Liver (tissue), 9 donors: ENCODE data around the gene DEXI. TPM values are rescaled to one million over a fixed set of nuclear protein-coding genes. Genes with fewer than 3 reads are reported as not detected.

Source experiments
- DNase-seq: peaks from one replicate; pipeline ENCODE4 v3.0.0-alpha.2; 2017; ENCODE audit warnings: low spot score
- H3K27ac ChIP-seq, 2 donors: one replicate each; pipeline ENCODE4 v1.7.0; 2013; ENCODE audit warnings: inconsistent platforms in 2 of 2, low read length in 2 of 2, control low read depth in 1 of 2, low read depth in 1 of 2, mild to moderate bottlenecking in 1 of 2
- H3K27me3 ChIP-seq, 4 donors: one replicate each; pipeline versions ENCODE4 v1.6.1 to v1.7.0; 2013; ENCODE audit warnings: low read length in 3 of 4, inconsistent platforms in 1 of 4, mild to moderate bottlenecking in 1 of 4, moderate library complexity in 1 of 4; ENCODE audit not compliant: control insufficient read depth in 4 of 4, insufficient read depth in 4 of 4
- H3K36me3 ChIP-seq, 4 donors: one replicate each; pipeline versions ENCODE4 v1.6.1 to v1.7.0; 2013; ENCODE audit warnings: low read length in 3 of 4, mild to moderate bottlenecking in 3 of 4, low read depth in 1 of 4, moderate library complexity in 1 of 4; ENCODE audit not compliant: control insufficient read depth in 4 of 4, insufficient read depth in 3 of 4
- H3K4me1 ChIP-seq, 4 donors: one replicate each; pipeline versions ENCODE4 v1.6.1 to v1.7.0; 2013; ENCODE audit warnings: low read length in 3 of 4, mild to moderate bottlenecking in 3 of 4, moderate library complexity in 1 of 4; ENCODE audit not compliant: control insufficient read depth in 4 of 4, insufficient read depth in 4 of 4
- H3K4me3 ChIP-seq, 3 donors: one replicate each; pipeline versions ENCODE4 v1.6.1 to v1.7.0; 2013; ENCODE audit warnings: low read length in 3 of 3, control low read depth in 1 of 3, low read depth in 1 of 3, mild to moderate bottlenecking in 1 of 3
- H3K9ac ChIP-seq, 2 donors: one replicate each; pipeline ENCODE4 v1.7.0; 2013; ENCODE audit warnings: low read length in 2 of 2, mild to moderate bottlenecking in 2 of 2, moderate library complexity in 2 of 2, control low read depth in 1 of 2, low read depth in 1 of 2
- H3K9me3 ChIP-seq, 4 donors: one replicate each; pipeline versions ENCODE4 v1.6.1 to v1.7.0; 2013; ENCODE audit warnings: low read length in 3 of 4; ENCODE audit not compliant: control insufficient read depth in 4 of 4
- EGR1 ChIP-seq, 2 donors: IDR thresholded peaks; 2 replicates each; pipeline ENCODE4 v1.6.1; 2016 to 2018; ENCODE audit warnings: antibody characterized with exemption in 2 of 2, low read depth in 2 of 2
- FOXA1 ChIP-seq: IDR thresholded peaks from 2 replicates; pipeline ENCODE4 v1.6.1; 2016; ENCODE audit warnings: antibody characterized with exemption
- FOXA2 ChIP-seq: IDR thresholded peaks from 2 replicates; pipeline ENCODE4 v1.6.1; 2016; ENCODE audit warnings: antibody characterized with exemption
- GABPA ChIP-seq, 2 donors: IDR thresholded peaks in 1 of 2; conservative IDR thresholded peaks in 1 of 2; 2 replicates each; pipeline ENCODE4 v1.6.1; 2016; ENCODE audit warnings: antibody characterized with exemption in 2 of 2, mild to moderate bottlenecking in 1 of 2, moderate library complexity in 1 of 2
- HNF4A ChIP-seq, 2 donors: conservative IDR thresholded peaks; 2 replicates each; pipeline ENCODE4 v1.6.1; 2016; ENCODE audit warnings: antibody characterized with exemption in 2 of 2, mild to moderate bottlenecking in 2 of 2
- HNF4G ChIP-seq: IDR thresholded peaks from 2 replicates; pipeline ENCODE4 v1.6.1; 2016; ENCODE audit warnings: antibody characterized with exemption
- JUND ChIP-seq, 2 donors: IDR thresholded peaks; 2 replicates each; pipeline ENCODE4 v1.6.1; 2016; ENCODE audit warnings: antibody characterized with exemption in 2 of 2
- NR2F2 ChIP-seq: IDR thresholded peaks from 2 replicates; pipeline ENCODE4 v1.6.1; 2016; ENCODE audit warnings: antibody characterized with exemption
- RAD21 ChIP-seq, 2 donors: IDR thresholded peaks; 2 replicates each; pipeline ENCODE4 v1.6.1; 2016; ENCODE audit warnings: antibody characterized with exemption in 2 of 2, mild to moderate bottlenecking in 2 of 2
- RXRA ChIP-seq, 2 donors: IDR thresholded peaks; 2 replicates each; pipeline ENCODE4 v1.6.1; 2017 to 2018; ENCODE audit warnings: antibody characterized with exemption in 2 of 2, mild to moderate bottlenecking in 1 of 2
- SP1 ChIP-seq: IDR thresholded peaks from 2 replicates; pipeline ENCODE4 v1.6.1; 2018; ENCODE audit warnings: antibody characterized with exemption, mild to moderate bottlenecking
- TAF1 ChIP-seq: conservative IDR thresholded peaks from 2 replicates; pipeline ENCODE4 v1.6.1; 2016; ENCODE audit warnings: antibody characterized with exemption, mild to moderate bottlenecking
- YY1 ChIP-seq: IDR thresholded peaks from 2 replicates; pipeline ENCODE4 v1.6.1; 2016; ENCODE audit warnings: antibody characterized with exemption, mild to moderate bottlenecking
- WGBS: extraction: QIAGEN DNeasy Blood & Tissue Kit; methylation state at CpG from one replicate; pipeline ENCODE4 v1.1.7; 2013; 5-methylcytosine and 5-hydroxymethylcytosine counted together
- polyA plus RNA-seq, 2 donors: library from polyadenylated mRNA; stranded (reverse) in 1 of 2; unstranded in 1 of 2; fragments of 200-250 nt in 1 of 2; fragments of >200 nt in 1 of 2; fragmentation: Nextera tagmentation in 1 of 2; extraction: Ambion mirVana in 1 of 2; gene quantifications; one replicate each; pipeline versions ENCODE4 v1.2.1 to v1.2.3, GENCODE V29; 2013 to 2015
- total RNA-seq, 2 donors: library from RNA; depleted of rRNA; stranded (reverse); fragments of >200 nt; gene quantifications; one replicate each; pipeline ENCODE4 v1.2.3, GENCODE V29; 2014
- TF ChIP-seq, protein P1 (sequence below): IDR thresholded peaks from 2 replicates; pipeline ENCODE4 v1.6.1; 2016; ENCODE audit warnings: antibody characterized with exemption
- TF ChIP-seq, protein P2 (sequence below): IDR thresholded peaks from 2 replicates; pipeline ENCODE4 v1.6.1; 2016; ENCODE audit warnings: antibody characterized with exemption
- TF ChIP-seq, protein P3 (sequence below): IDR thresholded peaks from 2 replicates; pipeline ENCODE4 v1.6.1; 2016; ENCODE audit warnings: antibody characterized with exemption
- TF ChIP-seq, protein P4 (sequence below): IDR thresholded peaks from 2 replicates; pipeline ENCODE4 v1.6.1; 2016; ENCODE audit warnings: antibody characterized with exemption, mild to moderate bottlenecking
- TF ChIP-seq, protein P5 (sequence below): fragments of 150-350 bp; IDR thresholded peaks from 2 replicates; pipeline ENCODE4 v1.5.1; 2017; ENCODE audit warnings: improper control_type of control experiment, low read depth, low read length; ENCODE audit not compliant: missing input control
- donor health status: healthy.
- donor health status: healthy.
- donor health status: healthy.
- donor health status: healthy.
- donor health status: healthy.

The DEXI gene
- total and polyA plus RNA-seq, 4 donors = 13.6 to 69.9 (median 41.8) TPM

DNA sequence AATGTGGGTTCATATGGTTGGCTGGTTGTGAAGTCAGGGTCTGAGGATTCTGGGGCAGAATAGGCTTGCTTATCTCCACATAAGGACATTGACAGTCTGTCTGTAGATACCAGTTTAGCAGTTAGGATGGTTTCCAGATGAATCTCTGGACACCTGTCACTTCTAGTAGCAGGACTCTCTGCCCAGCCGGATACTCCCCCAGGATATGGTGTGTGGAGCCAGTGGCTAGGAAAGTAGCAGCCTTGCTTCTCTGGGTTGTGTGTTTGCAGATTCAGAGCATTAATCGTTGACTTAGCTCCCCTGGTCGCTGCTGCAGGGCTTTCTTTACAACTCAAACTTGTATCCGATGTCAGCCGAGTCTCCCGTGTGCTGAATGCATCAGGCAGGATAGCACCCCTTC is 47.3 kb upstream of the DEXI start:
- H3K9me3 ChIP-seq = no peaks in the 10 kb centered on the region
- no peak overlapping the region for H3K27ac ChIP-seq
- no peak overlapping the region for H3K4me3 ChIP-seq
- WGBS = 89% methylated on average over 6 of the region's 6 CpGs
- no peak for DNase-seq
- H3K27me3 ChIP-seq = no peaks in the 10 kb centered on the region
- H3K4me1 ChIP-seq = no peaks in the 10 kb centered on the region
- no peak overlapping the region for H3K9ac ChIP-seq
- peaks cover 2 to 21% (median 11%) of the 10 kb centered on the region in 4 donors for H3K36me3 ChIP-seq
- TF ChIP-seq YY1 (no peak), TAF1 (no peak), RXRA (IDR thresholded peaks at IDR 0.05) (no peak), SP1 (no peak), FOXA2 (no peak), HNF4G (no peak), JUND (IDR thresholded peaks at IDR 0.05) (no peak), NR2F2 (no peak), HNF4A (conservative IDR thresholded peaks at IDR 0.05) (no peak), GABPA (IDR thresholded peaks at IDR 0.05 in 1 of 2, conservative IDR thresholded peaks at IDR 0.05 in 1 of 2) (no peak), RAD21 (IDR thresholded peaks at IDR 0.05) (no peak), EGR1 (IDR thresholded peaks at IDR 0.05; ENCODE audit: low read depth in 2 of 2) (no peak), FOXA1 (no peak)
- TF ChIP-seq, protein P1, sequence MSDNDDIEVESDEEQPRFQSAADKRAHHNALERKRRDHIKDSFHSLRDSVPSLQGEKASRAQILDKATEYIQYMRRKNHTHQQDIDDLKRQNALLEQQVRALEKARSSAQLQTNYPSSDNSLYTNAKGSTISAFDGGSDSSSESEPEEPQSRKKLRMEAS = no peak
- TF ChIP-seq, protein P2, sequence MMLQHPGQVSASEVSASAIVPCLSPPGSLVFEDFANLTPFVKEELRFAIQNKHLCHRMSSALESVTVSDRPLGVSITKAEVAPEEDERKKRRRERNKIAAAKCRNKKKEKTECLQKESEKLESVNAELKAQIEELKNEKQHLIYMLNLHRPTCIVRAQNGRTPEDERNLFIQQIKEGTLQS = no peak
- TF ChIP-seq, protein P3, sequence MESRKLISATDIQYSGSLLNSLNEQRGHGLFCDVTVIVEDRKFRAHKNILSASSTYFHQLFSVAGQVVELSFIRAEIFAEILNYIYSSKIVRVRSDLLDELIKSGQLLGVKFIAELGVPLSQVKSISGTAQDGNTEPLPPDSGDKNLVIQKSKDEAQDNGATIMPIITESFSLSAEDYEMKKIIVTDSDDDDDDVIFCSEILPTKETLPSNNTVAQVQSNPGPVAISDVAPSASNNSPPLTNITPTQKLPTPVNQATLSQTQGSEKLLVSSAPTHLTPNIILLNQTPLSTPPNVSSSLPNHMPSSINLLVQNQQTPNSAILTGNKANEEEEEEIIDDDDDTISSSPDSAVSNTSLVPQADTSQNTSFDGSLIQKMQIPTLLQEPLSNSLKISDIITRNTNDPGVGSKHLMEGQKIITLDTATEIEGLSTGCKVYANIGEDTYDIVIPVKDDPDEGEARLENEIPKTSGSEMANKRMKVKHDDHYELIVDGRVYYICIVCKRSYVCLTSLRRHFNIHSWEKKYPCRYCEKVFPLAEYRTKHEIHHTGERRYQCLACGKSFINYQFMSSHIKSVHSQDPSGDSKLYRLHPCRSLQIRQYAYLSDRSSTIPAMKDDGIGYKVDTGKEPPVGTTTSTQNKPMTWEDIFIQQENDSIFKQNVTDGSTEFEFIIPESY = no peak
- TF ChIP-seq, protein P4, sequence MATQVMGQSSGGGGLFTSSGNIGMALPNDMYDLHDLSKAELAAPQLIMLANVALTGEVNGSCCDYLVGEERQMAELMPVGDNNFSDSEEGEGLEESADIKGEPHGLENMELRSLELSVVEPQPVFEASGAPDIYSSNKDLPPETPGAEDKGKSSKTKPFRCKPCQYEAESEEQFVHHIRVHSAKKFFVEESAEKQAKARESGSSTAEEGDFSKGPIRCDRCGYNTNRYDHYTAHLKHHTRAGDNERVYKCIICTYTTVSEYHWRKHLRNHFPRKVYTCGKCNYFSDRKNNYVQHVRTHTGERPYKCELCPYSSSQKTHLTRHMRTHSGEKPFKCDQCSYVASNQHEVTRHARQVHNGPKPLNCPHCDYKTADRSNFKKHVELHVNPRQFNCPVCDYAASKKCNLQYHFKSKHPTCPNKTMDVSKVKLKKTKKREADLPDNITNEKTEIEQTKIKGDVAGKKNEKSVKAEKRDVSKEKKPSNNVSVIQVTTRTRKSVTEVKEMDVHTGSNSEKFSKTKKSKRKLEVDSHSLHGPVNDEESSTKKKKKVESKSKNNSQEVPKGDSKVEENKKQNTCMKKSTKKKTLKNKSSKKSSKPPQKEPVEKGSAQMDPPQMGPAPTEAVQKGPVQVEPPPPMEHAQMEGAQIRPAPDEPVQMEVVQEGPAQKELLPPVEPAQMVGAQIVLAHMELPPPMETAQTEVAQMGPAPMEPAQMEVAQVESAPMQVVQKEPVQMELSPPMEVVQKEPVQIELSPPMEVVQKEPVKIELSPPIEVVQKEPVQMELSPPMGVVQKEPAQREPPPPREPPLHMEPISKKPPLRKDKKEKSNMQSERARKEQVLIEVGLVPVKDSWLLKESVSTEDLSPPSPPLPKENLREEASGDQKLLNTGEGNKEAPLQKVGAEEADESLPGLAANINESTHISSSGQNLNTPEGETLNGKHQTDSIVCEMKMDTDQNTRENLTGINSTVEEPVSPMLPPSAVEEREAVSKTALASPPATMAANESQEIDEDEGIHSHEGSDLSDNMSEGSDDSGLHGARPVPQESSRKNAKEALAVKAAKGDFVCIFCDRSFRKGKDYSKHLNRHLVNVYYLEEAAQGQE = no peak
- TF ChIP-seq, protein P5, sequence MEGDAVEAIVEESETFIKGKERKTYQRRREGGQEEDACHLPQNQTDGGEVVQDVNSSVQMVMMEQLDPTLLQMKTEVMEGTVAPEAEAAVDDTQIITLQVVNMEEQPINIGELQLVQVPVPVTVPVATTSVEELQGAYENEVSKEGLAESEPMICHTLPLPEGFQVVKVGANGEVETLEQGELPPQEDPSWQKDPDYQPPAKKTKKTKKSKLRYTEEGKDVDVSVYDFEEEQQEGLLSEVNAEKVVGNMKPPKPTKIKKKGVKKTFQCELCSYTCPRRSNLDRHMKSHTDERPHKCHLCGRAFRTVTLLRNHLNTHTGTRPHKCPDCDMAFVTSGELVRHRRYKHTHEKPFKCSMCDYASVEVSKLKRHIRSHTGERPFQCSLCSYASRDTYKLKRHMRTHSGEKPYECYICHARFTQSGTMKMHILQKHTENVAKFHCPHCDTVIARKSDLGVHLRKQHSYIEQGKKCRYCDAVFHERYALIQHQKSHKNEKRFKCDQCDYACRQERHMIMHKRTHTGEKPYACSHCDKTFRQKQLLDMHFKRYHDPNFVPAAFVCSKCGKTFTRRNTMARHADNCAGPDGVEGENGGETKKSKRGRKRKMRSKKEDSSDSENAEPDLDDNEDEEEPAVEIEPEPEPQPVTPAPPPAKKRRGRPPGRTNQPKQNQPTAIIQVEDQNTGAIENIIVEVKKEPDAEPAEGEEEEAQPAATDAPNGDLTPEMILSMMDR = no peak

DNA sequence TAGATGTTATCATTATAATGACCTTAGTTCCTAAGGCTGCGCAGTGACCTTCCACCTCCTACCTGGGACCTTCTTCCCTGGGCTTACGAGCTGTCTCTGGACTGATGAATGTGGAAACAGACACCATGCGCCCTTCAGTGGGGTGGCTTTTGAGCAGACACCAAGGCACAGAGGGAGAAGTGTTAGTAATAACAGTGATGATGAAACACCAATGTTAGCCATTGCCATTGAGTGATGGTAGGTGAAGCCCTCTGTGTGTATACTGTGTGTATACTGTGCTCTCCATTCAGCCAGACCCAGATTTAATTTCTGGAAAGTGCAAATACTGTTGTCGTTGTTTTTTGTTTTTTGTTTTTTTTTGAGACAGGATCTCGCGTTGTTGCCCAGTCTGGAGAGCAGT is 46.6 kb upstream of the DEXI start:
- WGBS = 95% methylated on average over 6 of the region's 6 CpGs
- Histone ChIP-seq H3K9me3 (no peaks in the 10 kb centered on the region), H3K27me3 (no peaks in the 10 kb centered on the region), H3K9ac (no peak overlapping the region), H3K4me3 (no peak overlapping the region), H3K36me3 (peaks cover 0 to 18% (median 6%) of the 10 kb centered on the region in 4 donors), H3K27ac (no peak overlapping the region), H3K4me1 (no peaks in the 10 kb centered on the region)
- TF ChIP-seq HNF4A (conservative IDR thresholded peaks at IDR 0.05) = no peak
- no peak for TF ChIP-seq GABPA (IDR thresholded peaks at IDR 0.05 in 1 of 2, conservative IDR thresholded peaks at IDR 0.05 in 1 of 2)
- TF ChIP-seq SP1 = no peak
- no peak for TF ChIP-seq JUND (IDR thresholded peaks at IDR 0.05)
- TF ChIP-seq RXRA (IDR thresholded peaks at IDR 0.05) = no peak
- TF ChIP-seq, protein P1 = no peak
- TF ChIP-seq, protein P4 = no peak
- TF ChIP-seq YY1 = no peak
- no peak for DNase-seq
